HG03097 (cell line): ENCODE results near the gene S100A16.

ENCODE experiments used
- ATAC-seq: cut with Tn5 transposase; IDR thresholded peaks from one replicate; pipeline ENCODE4 v1.9.1; 2021; ENCODE audit not compliant: unreplicated experiment, low FRiP score

Gene S100A16

GRCh38 chr1:153638261-153638660 lies 25.3 kb upstream of the S100A16 start:
- ATAC-seq = no peak

DNA sequence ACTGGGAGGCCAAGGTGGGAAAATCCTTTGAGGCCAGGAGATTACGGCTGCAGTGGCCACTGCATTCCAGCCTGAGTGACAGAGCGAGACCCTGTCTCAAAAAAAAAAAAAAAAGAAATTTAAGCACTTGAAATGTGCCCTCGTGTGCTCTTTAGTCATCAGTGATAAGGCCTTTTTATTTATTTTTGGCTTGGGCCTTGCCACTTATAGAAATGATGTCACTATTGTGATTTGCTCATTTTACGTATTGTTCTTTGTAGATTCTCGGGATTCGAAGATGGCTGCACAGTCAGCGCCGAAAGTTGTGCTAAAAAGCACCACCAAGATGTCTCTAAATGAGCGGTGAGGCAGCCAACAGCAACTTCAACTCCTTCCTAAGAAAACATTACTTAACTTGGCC lies 23.4 kb upstream of the S100A16 start:
- no peak for ATAC-seq

- ATAC-seq = no peak
Measured at GRCh38 chr1:153635872-153636271, 22.9 kb upstream of the S100A16 start.

GRCh38 chr1:153633754-153634665 lies 21.1 kb upstream of the S100A16 start, which contains the start of gene CHTOP:
Gene CHTOP (plus strand): TSS chr1:153634066. CDS start chr1:153636589, 2,523 bp downstream.
- peak; percentile 82 for ATAC-seq

- ATAC-seq = no peak
Measured at GRCh38 chr1:153633161-153633753, 20.3 kb upstream of the S100A16 start.

DNA sequence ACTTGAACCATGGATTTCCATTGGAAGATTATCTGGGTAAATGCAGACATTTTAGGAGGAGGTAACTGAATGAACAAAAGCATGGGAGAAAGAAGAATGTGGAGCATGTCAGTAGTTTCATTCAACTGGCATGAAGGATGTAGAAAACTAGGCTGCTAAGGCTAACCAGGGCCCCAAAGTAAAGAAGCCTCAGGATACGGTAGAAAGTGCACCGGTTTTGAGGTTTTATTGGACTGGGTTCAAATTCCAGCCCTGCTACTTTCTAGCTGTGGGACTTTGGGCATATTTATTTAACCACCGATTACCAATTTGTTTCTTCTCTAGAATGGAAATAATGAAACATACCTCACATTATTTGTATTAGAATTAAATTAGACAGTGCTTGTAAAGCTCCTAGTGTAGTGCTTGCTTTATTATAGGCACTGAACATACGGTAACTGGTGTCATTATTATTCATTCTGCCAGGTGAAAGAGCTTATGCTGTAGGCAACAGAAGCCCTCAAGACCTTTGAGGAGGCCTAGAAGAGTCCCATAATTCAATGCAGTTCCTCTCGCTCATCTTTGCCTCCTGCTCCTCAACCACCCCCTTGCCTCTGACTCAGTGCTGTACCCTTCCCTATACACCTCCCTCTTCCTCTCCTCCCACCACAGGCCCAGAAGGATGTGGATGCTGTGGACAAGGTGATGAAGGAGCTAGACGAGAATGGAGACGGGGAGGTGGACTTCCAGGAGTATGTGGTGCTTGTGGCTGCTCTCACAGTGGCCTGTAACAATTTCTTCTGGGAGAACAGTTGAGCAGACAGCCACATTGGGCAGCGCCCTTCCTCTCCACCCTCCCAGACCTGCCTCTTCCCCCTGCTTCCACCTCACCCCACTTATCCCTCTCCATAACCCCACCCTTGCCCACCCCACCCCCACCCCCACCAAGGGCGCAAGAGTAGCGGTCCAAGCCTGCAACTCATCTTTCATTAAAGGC lies 18.4 kb upstream of the S100A16 start:
- ATAC-seq = no peak

DNA sequence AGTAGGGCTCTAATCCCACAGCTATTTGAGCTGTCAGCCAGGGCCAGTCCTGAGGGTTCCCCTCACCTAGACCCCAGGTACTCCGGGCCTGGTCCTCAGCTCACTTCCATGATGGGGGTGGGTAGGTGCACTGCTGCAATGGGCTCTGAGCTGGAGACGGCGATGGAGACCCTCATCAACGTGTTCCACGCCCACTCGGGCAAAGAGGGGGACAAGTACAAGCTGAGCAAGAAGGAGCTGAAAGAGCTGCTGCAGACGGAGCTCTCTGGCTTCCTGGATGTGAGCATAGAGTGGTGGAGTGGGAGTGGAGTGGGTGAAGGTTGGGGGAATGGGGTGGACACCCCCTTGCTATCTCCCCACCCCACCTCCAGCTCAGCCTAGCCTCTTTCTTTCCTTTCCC lies 17.4 kb upstream of the S100A16 start:
- ATAC-seq = no peak

DNA sequence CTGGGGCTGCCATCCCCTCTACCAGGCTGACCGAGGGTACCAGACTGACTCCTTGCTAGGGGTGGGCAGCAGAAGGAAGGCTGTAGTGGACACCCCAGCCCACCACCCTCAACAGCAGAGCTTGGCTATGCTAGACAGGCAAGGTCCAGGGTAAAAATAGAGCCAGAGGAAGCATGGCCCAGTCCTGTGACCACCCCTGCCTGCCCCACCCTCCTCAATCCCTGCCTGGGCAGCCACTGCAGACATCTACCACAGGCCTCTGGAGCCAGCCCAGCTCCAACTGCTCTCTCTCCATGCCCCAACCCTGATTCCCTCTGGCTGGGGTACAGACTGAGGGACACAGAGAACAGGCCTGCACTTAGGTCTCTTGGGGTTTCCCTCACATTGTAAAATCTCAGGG lies 17.0 kb upstream of the S100A16 start:
- ATAC-seq = no peak

- ATAC-seq = no peak
Measured at GRCh38 chr1:153629343-153629665, 16.4 kb upstream of the S100A16 start.

DNA sequence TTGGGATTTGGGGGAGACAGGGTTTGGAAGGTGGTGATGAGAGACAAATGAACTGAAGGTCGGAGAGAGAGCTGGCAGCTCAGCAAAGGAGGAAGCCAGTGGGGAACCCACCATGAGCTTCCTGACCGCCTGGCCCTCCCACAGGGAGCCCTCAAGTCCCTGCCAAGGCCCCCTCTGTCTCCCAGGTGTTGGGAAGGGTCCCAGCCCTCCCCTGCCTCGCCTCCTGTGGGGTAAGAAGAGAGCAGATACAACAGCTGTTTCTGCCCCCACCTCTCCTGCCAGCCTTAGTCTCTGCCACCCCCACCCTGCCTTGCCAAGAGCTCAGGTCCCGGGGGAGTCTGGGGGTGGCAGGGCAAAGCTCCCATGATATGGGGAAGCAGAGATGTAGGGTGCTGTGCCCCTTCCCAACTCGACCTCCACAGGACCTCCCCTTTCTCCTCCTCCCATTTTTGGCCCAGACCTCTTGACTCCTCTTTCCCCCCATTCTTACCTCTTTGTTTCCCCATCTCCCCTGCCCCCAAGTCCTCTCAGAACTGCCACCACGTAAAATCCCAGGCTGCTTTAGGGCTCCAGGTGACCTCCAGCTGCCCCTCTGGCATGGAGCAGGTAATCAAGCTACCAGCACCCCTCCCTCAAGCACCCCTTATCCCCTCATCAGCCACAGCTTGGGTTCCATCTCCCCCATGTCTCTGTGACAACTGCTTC lies 15.9 kb upstream of the S100A16 start:
- ATAC-seq = no peak

DNA sequence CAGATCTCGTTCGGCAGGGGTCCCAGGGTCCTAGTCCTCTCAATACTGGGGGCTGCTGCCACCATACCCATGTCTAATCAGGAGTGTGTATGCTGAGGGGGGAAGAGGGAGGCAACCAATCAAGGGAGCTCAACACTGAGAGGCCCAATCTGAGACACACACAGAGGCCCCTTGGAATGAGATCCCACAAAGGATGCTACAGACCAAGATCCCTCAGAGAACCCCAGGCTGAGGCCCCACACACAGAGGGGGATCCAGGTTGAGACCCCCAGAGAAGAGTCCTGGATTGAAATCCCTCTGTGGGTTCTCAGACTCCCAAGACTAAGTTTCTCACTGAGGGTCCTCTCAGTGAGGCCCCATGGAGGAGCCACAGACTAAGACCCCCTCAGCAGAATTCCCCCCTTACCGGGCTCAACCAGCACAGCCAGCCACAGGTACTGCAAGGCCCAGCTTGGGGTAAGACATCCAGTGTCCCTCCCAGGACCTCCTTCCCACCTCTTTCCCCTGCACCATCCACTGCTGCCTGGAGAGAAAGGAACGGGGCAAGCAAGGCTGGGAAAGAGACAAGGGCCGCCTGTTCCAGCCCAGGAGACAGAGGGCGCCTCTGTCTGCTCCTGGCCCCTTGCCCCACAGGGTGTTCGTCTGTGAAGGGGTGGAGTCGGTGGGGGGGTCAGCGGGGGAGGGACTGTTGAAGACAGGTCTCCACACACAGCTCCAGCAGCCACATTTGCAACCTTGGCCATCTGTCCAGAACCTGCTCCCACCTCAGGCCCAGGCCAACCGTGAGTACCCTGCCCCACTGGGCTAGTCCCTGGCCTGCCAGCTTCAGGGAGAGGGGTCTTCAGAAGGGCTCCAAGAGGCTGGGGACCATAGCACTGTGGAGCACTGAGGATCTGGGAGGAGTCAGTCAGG lies 15.0 kb upstream of the S100A16 start, which contains the start of gene S100A1:
Gene S100A1 (plus strand): TSS at position 720 of the 912 bp plus-strand sequence. CDS start 2,088 bp downstream, outside the sequence.
- no peak for ATAC-seq

GRCh38 chr1:153626904-153627714 lies 14.2 kb upstream of the S100A16 start, which contains the start of gene S100A13:
Gene S100A13 (minus strand): TSS chr1:153627505. CDS start chr1:153626472, 1,033 bp downstream.
- no peak for ATAC-seq

DNA sequence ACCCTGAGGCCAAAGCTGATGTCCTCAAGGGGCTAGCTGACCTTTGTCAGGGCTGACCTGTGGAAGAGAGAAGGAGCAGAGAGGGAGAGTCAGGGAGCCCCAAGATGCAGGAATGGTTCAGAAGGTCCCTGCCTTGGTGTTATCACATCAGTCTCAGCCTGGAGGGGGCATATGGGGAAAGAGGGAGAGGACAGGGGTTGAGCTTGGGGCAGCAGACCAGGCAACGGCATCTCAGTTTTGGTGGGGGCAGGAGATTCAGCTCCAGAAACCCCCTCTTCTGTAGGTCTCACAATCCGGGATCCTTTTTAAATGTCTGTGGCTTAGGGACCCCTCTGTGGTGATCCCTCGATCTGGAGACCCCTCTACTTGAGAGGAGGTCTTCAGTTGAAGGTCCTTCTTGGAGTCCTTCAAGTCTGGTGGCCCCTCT lies 13.6 kb upstream of the S100A16 start:
- no peak for ATAC-seq

DNA sequence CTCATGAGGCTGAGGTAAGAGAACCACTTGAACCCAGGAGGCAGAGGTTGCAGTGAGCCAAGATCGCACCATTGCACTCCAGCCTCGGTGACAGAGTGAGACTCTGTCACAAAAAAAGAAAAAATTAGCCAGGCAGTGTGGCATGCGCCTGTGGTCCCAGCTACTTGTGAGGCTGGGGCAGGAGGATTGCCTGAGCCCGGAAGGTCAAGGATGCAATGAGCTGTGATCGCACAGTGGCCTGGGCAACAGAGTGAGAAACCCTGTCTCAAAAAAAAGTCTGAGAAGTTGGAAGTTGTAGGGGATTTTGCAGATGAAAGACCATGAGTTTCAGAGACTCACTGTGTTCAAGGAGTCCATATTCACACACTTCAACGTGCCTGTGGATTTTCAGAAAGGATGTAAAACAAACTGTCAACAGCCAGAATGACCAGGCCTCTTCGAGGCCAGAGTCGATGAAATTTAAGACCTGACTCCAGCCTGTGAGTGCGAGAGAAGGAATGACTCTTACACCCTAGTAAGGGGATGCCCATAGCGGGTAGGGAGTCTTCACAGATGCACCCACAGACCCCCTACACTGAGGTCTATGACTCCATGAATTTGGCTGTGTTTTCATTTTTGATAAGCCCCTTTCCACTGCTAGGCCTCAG lies 12.2 kb upstream of the S100A16 start:
- ATAC-seq = no peak

DNA sequence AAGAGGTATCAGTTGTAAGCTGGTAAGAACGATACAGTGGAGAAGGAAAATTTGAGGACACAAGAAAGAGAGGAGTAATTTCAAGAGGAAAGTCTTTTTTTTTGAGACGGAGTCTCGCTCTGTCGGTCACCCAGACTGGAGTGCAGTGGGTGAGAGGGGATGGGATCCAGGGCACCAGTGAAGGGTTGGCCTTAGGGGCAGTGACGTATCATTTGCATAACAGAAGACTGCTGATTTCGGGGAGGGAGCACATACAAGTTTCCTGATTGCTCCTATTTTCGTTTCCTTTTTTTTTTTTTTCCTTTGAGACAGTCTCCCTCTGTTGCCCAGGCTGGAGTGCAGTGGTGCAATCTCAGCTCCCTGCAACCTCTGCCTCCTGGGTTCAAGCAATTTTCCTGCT lies 10.2 kb upstream of the S100A16 start:
- ATAC-seq = no peak

- no peak for ATAC-seq
Measured at GRCh38 chr1:153619171-153619570, 6.2 kb upstream of the S100A16 start.

GRCh38 chr1:153617663-153618062 lies 4.7 kb upstream of the S100A16 start:
- ATAC-seq = peak; percentile 69

DNA sequence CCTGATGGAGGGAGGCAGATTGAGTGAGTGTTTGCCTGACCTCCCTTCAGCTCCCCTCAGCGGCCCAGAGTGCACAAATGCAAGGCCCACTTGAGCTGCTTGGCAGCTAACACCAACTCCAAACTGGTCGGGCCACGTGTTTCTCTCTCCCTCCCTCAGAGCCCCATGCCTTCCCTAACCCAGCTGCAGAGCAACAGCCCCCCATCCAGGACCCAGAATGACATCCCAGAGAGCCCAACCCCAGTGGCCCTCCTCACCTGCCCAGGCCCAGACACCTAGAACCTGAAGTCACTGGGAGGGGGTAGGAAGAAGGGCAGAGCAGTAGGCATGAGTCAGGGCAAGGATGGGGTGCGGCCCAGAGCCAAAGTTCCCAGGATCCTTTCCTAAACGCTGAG lies 4.0 kb upstream of the S100A16 start:
- ATAC-seq = no peak
